Stimulated activated CD4-positive, alpha-beta T cell treated with anti-CD3 and anti-CD28 coated beads, Interleukin-2, amount 100 ng/mL, for 4 hours (primary cell): ENCODE measurements around the gene ALAD.
"Not testable (repeated sequence)": the region's sequence is repeated elsewhere in the genome, so short reads cannot be mapped to it uniquely, and the experiment has no call there.

Experiments used
- DNase-seq: peaks from one replicate; pipeline ENCODE4 v3.0.0-alpha.2; 2020; ENCODE audit warnings: low read depth

Gene ALAD

GRCh38 chr9:113398796-113399195 is 2.3 kb downstream of the ALAD start:
- DNase-seq: no peak

GRCh38 chr9:113397203-113397631 is 3.9 kb downstream of the ALAD start:
- DNase-seq: no peak

GRCh38 chr9:113395000-113395861 is 5.9 kb downstream of the ALAD start:
- no peak for DNase-seq

GRCh38 chr9:113393281-113393680 is 7.8 kb downstream of the ALAD start:
- no peak for DNase-seq

GRCh38 chr9:113391917-113392316 is 9.2 kb downstream of the ALAD start:
- no peak for DNase-seq

- DNase-seq: no peak
Measured at GRCh38 chr9:113390192-113390960, 10.7 kb downstream of the ALAD start.

GRCh38 chr9:113389451-113389850 is 11.6 kb downstream of the ALAD start:
- no peak for DNase-seq

- no peak for DNase-seq
Measured at GRCh38 chr9:113388833-113389232, 12.3 kb downstream of the ALAD start.

- DNase-seq: no peak
Measured at GRCh38 chr9:113387560-113388230, 13.4 kb downstream of the ALAD start.

GRCh38 chr9:113386571-113387393 is 14.3 kb downstream of the ALAD start:
- DNase-seq: no peak

- DNase-seq: no peak
Measured at GRCh38 chr9:113381909-113382411, 19.1 kb downstream of the ALAD start.

GRCh38 chr9:113381441-113381840 is 19.6 kb downstream of the ALAD start:
- DNase-seq: not testable (repeated sequence)

GRCh38 chr9:113380869-113381378 is 20.2 kb downstream of the ALAD start:
- no peak for DNase-seq

- not testable (repeated sequence) for DNase-seq
Measured at GRCh38 chr9:113379829-113380210, 21.3 kb downstream of the ALAD start.

- DNase-seq: not testable (repeated sequence)
Measured at GRCh38 chr9:113379094-113379828, 21.8 kb downstream of the ALAD start.

GRCh38 chr9:113376634-113377567 is 24.2 kb downstream of the ALAD start, which contains the start of gene HDHD3:
Gene HDHD3 (minus strand): TSS chr9:113376986. CDS start chr9:113374354, 2,632 bp downstream.
- peak; percentile 69 for DNase-seq

- DNase-seq: no peak
Measured at GRCh38 chr9:113375057-113376023, 25.7 kb downstream of the ALAD start.
